Smooth muscle cell (in vitro differentiated cells): ENCODE measurements around the gene TIMM23. TPM values are rescaled to one million over a fixed set of nuclear protein-coding genes. Genes with fewer than 3 reads are reported as not detected.

Experiments
- DNase-seq: peaks from one replicate; lab custom pipeline; 2025; ENCODE audit not compliant: unreplicated experiment; lab: John Stamatoyannopoulos, UW
- H2AFZ ChIP-seq: fragments of 200-600 bp; sonication (generic); 2 replicates; pipeline ENCODE4 v1.6.0; 2016; ENCODE audit warnings: antibody characterized with exemption, low read depth, mild to moderate bottlenecking
- H3F3A ChIP-seq: fragments of 200-600 bp; sonication (generic); 2 replicates; pipeline ENCODE4 v1.6.0; 2017; ENCODE audit warnings: antibody characterized with exemption, low read depth
- H3K27ac ChIP-seq: fragments of 200-600 bp; sonication (generic); 2 replicates; pipeline ENCODE4 v1.5.1; 2016; ENCODE audit warnings: low read depth, mild to moderate bottlenecking
- H3K27me3 ChIP-seq: fragments of 200-600 bp; sonication (generic); 2 replicates; pipeline ENCODE4 v1.6.1; 2016; ENCODE audit warnings: low read depth, mild to moderate bottlenecking
- H3K36me3 ChIP-seq: fragments of 200-600 bp; sonication (generic); 2 replicates; pipeline ENCODE4 v1.5.1; 2016; ENCODE audit warnings: low read depth
- H3K4me1 ChIP-seq: fragments of 200-600 bp; sonication (generic); 2 replicates; pipeline ENCODE4 v1.5.1; 2016; ENCODE audit warnings: low read depth
- H3K4me2 ChIP-seq: fragments of 200-600 bp; sonication (generic); 2 replicates; pipeline ENCODE4 v1.6.0; 2016; ENCODE audit warnings: mild to moderate bottlenecking
- H3K4me3 ChIP-seq: fragments of 200-600 bp; sonication (generic); 2 replicates; pipeline ENCODE4 v1.5.1; 2016; ENCODE audit warnings: mild to moderate bottlenecking
- H3K79me2 ChIP-seq: fragments of 200-600 bp; sonication (generic); 2 replicates; pipeline ENCODE4 v1.6.0; 2016; ENCODE audit warnings: low read depth, mild to moderate bottlenecking
- H3K9ac ChIP-seq: fragments of 200-600 bp; sonication (generic); 2 replicates; pipeline ENCODE4 v1.6.0; 2016; ENCODE audit warnings: low read depth
- H3K9me3 ChIP-seq: fragments of 200-600 bp; sonication (generic); replicated peaks from 2 replicates; pipeline ENCODE4 v1.5.1; 2016; ENCODE audit warnings: low read depth
- H4K20me1 ChIP-seq: fragments of 200-600 bp; sonication (generic); 2 replicates; pipeline ENCODE4 v1.6.0; 2016; ENCODE audit warnings: low read depth
- WGBS: methylation state at CpG from one replicate; pipeline ENCODE4 v1.1.7; 2016; ENCODE audit warnings: low lambda C conversion rate; 5-methylcytosine and 5-hydroxymethylcytosine counted together
- polyA plus RNA-seq: library from polyadenylated mRNA; unstranded; fragments of >200 nt; fragmentation: Nextera tagmentation; extraction: Ambion mirVana; gene quantifications from 2 replicates; pipeline ENCODE4 v1.2.1, GENCODE V29; 2016
- total RNA-seq: library from RNA; depleted of rRNA; stranded (reverse); fragments of >200 nt; gene quantifications from 2 replicates; pipeline ENCODE4 v1.2.3, GENCODE V29; 2014
- TF ChIP-seq, protein P1 (sequence below): fragments of 200-600 bp; sonication (generic); IDR thresholded peaks from 2 replicates; pipeline ENCODE4 v1.5.1; 2017; ENCODE audit warnings: borderline replicate concordance, mild to moderate bottlenecking, antibody characterized with exemption; ENCODE audit not compliant: insufficient read depth, poor library complexity, severe bottlenecking

The TIMM23 gene
- total and polyA plus RNA-seq, 2 experiments from 2014 or later, result 89.4 to 105 TPM

DNA sequence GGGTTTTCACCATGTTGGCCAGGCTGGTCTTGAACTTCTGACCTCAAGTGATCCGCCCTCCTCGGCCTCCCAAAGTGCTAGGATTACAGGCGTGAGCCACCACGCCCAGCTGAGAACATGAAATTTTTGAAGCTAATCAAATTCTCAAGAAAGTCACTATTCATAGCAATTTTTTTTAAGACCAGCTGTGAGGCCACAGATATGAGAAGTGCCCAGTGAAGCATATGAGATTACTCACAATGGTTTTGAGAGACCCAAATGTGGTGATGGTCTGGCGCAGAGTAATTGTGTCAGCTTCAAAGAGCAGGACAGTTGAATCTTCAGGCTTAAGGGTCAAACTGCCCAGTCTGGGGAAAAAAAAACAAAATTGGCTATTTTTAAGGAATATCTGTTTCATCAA, 41.9 kb downstream of the TIMM23 start:
- H3K4me1 ChIP-seq, result peaks cover 10% of the 10 kb centered on the region
- no peak overlapping the region for H3K27ac ChIP-seq
- H3F3A ChIP-seq, result peaks cover 7% of the 10 kb centered on the region
- no peak overlapping the region for H3K9ac ChIP-seq
- H3K4me2 ChIP-seq, result no peak overlapping the region
- TF ChIP-seq, protein P1, sequence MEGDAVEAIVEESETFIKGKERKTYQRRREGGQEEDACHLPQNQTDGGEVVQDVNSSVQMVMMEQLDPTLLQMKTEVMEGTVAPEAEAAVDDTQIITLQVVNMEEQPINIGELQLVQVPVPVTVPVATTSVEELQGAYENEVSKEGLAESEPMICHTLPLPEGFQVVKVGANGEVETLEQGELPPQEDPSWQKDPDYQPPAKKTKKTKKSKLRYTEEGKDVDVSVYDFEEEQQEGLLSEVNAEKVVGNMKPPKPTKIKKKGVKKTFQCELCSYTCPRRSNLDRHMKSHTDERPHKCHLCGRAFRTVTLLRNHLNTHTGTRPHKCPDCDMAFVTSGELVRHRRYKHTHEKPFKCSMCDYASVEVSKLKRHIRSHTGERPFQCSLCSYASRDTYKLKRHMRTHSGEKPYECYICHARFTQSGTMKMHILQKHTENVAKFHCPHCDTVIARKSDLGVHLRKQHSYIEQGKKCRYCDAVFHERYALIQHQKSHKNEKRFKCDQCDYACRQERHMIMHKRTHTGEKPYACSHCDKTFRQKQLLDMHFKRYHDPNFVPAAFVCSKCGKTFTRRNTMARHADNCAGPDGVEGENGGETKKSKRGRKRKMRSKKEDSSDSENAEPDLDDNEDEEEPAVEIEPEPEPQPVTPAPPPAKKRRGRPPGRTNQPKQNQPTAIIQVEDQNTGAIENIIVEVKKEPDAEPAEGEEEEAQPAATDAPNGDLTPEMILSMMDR, result no peak
- peaks cover 66% of the 10 kb centered on the region for H4K20me1 ChIP-seq
- no peak for DNase-seq
- WGBS, result 97% methylated on average over 5 of the region's 5 CpGs
- H3K27me3 ChIP-seq, result no peaks in the 10 kb centered on the region
- H3K4me3 ChIP-seq, result no peak overlapping the region
- H3K9me3 ChIP-seq, result no peaks in the 10 kb centered on the region
- peaks cover 57% of the 10 kb centered on the region for H3K79me2 ChIP-seq
- peaks cover 33% of the 10 kb centered on the region for H3K36me3 ChIP-seq
- H2AFZ ChIP-seq, result no peak overlapping the region

DNA sequence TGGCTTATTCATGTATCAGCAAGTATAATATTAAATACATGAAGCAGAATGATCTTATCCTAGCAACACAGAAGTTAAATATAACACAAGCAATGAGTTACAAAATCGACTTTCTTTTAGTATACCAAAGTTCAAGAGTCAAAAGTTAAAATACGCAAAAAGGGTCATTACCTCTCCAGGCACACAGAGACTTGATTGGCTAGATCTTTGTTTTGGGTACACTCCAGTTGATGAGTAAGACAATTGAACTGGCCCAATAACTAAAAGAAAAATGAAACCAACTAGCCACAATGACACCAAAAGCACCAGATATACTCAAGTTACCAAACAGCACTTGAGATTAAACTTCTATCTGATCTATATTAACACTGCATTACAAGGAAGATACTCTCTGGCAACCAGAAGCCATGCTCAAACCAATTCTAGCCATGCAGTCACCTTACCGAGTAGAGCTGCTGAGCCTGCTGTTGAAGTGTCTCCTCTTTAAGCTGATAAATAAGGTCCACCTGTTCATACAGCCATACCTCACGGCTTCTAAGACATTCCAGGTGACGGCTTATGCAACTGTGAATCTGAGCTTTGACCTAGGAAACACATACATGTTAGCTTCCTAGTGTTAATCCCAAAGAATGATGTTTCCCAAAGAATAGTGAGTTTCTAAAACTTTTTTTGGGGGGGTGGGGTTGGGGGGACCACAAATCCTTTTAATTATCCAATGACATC, 42.6 kb downstream of the TIMM23 start:
- Histone ChIP-seq H3K4me3 (no peak overlapping the region), H2AFZ (no peak overlapping the region), H3F3A (peaks cover 3% of the 10 kb centered on the region), H3K27ac (no peak overlapping the region), H3K4me2 (no peak overlapping the region), H3K4me1 (peaks cover 16% of the 10 kb centered on the region), H3K9me3 (no peaks in the 10 kb centered on the region), H4K20me1 (peaks cover 66% of the 10 kb centered on the region), H3K36me3 (peaks cover 33% of the 10 kb centered on the region), H3K27me3 (no peaks in the 10 kb centered on the region), H3K79me2 (peaks cover 62% of the 10 kb centered on the region), H3K9ac (no peak overlapping the region)
- TF ChIP-seq, protein P1, result no peak
- 96% methylated on average over 5 of the region's 5 CpGs for WGBS
- no peak for DNase-seq

DNA sequence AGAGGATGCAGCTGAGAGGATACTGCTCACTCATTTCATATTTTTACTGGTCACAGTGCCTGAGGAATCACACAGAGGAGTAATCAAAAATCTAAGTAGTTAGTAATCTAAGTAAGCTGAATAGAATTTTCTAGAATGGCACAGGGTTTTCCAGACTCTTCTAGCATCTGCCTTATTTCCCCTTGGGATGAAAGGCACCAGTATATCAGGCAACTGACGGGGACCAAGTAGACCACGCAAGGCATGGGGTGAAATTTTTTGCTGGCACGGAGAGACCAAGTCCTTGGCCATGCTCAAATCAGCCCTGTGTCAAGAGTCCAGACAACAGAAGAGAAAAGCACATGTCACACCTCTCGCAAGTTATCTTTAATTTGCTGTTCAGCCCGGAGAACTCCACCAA, 43.9 kb downstream of the TIMM23 start:
- Histone ChIP-seq H3K4me1 (peaks cover 19% of the 10 kb centered on the region), H3K79me2 (peaks cover 76% of the 10 kb centered on the region), H3K9ac (no peak overlapping the region), H3F3A (peaks cover 7% of the 10 kb centered on the region), H3K4me2 (no peak overlapping the region), H3K36me3 (peaks cover 28% of the 10 kb centered on the region), H3K27me3 (no peaks in the 10 kb centered on the region), H3K27ac (no peak overlapping the region), H3K4me3 (no peak overlapping the region), H2AFZ (no peak overlapping the region), H3K9me3 (no peaks in the 10 kb centered on the region), H4K20me1 (peaks cover 75% of the 10 kb centered on the region)
- WGBS, result 99% methylated on average over 5 of the region's 5 CpGs
- DNase-seq, result no peak
- TF ChIP-seq, protein P1, result no peak

DNA sequence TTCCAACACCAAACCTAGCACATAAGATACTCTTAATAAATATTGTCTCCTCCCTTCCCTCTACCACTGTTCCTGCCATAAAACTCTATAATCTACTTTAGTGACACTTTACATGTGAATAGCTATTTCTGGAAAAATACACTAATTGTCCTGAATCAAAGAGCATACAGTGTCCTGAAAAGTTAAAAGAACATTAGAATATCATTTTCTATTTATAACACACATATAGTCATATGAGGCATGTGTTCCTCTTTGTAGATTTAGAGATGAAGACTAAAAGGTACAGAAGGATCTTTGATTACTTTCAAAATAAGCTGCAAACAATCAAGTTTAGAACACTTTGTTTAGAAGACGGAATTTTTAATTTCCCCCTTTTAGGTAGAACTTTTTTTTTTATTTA, 44.5 kb downstream of the TIMM23 start:
- H3K4me3 ChIP-seq, result no peak overlapping the region
- H3K79me2 ChIP-seq, result peaks cover 82% of the 10 kb centered on the region
- no peaks in the 10 kb centered on the region for H3K27me3 ChIP-seq
- peaks cover 10% of the 10 kb centered on the region for H3F3A ChIP-seq
- no peak overlapping the region for H3K9ac ChIP-seq
- H3K4me1 ChIP-seq, result peaks cover 22% of the 10 kb centered on the region
- no peak overlapping the region for H3K4me2 ChIP-seq
- peaks cover 28% of the 10 kb centered on the region for H3K36me3 ChIP-seq
- DNase-seq, result no peak
- H3K27ac ChIP-seq, result no peak overlapping the region
- 100% methylated on average over 1 of the region's 1 CpG for WGBS
- TF ChIP-seq, protein P1, result no peak
- no peak overlapping the region for H2AFZ ChIP-seq
- no peaks in the 10 kb centered on the region for H3K9me3 ChIP-seq
- peaks cover 81% of the 10 kb centered on the region for H4K20me1 ChIP-seq
